ENCODE data around the gene AGO1. TPM values are rescaled to one million over a fixed set of nuclear protein-coding genes. Genes with fewer than 3 reads are reported as not detected.
"Not testable (repeated sequence)": the region's sequence is repeated elsewhere in the genome, so short reads cannot be mapped to it uniquely, and the experiment has no call there.

AGO1 gene
- total RNA-seq, 1 donor from 2014 or later: 9.5 TPM

DNA sequence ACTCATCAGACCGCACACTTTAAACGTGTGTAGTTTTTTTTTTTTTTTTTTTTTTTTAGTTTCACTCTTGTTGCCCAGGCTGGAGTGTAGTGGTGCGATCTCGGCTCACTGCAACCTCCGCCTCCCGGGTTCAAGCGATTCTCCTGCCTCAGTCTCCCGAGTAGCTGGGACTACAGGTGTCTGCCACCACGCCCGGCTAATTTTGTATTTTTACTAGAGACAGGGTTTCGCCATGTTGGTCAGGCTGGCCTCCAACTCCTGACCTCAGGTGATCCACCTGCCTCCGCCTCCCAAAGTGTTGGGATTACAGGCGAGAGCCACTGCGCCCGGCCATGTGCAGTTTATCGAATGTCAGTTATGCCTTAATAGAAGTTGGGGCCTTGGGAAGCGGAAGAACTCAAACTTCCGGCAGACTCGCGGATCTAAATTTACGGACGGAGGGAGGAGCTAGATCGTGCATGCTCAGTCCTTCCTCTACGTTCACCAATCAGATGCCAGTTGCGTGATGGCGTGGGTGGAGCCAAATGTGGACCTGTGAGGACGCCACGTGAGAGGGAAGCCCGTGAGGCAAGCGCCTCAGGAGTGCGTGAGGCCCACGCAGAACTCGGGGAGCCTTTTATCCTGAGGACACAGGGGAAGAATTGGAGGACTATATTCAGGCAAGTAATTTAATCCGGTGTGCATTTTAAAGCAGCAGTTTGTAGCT is 13.6 kb upstream of the AGO1 start:
- DNase-seq: not testable (repeated sequence)

DNA sequence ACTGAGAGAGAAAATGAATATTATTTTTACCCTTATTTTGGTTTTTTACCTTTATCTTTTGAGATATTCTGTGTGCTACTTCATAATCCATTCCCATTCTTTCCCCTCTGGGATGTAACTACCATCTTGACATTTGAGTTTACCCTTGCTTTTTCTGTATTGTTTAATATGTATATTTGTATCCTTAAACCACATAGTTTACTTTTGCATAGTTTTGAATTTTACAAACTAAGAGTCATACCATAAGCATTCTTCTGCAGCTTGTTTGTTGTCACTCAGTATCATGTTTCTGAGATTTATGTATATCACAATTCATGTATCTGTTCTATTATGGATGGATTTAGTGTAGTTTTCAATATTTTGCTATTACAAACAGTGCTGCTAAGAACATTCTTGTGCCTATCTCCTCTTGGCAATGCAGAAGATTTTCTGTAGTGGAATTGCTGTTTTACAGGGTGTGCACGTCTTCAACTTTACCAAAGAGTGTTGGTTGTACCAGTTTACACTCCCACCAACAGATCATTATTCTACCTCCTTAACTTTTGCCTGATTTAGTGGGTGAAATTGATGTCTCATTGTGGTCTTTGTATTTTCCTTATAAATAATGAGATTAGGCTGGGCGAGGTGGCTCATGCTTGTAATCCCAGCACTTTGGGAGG is 12.2 kb upstream of the AGO1 start:
- DNase-seq: no peak

DNA sequence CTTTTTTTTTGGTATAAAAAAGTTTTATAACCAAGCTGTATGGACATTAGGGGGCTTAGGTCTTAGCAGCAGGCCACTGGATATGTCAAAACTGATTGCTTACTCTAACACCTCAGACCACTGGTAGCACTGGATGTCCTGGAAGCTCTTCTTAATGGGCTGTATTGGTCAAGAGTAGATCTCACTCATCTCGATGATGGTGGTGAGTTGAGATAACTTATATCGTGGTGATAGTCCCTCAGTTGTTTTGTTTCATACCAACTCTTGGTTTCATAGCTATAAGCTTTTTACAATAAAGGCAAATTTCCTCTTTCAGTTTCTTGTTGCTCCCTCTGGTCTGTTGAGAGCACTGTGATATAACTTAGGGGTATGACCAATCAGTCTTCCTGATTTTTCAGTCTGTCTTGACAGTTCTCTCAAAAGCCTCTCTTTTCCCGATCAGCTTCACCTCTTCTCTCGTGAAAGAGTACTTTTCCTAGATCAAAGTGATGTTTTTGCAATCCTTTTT is 9.7 kb upstream of the AGO1 start:
- DNase-seq: no peak

DNA sequence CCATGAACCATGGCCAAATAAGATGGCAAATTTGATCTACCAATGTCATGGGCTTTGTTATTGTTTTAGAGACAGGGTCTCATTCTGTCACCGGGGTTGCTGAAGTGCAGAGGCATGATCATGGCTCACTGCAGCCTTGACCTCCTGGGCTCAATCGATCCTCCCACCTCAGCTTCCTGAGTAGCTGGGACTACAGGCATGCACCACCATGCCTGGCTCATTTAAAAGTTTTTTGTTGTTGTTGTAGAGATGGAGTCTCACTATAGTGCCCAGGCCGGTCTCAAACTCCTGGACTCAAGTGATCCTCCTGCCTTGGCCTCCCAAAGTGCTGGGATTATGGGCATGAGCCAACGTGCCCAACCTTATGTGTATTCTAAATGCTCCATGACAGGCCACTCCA is 8.9 kb upstream of the AGO1 start:
- not testable (repeated sequence) for DNase-seq

DNA sequence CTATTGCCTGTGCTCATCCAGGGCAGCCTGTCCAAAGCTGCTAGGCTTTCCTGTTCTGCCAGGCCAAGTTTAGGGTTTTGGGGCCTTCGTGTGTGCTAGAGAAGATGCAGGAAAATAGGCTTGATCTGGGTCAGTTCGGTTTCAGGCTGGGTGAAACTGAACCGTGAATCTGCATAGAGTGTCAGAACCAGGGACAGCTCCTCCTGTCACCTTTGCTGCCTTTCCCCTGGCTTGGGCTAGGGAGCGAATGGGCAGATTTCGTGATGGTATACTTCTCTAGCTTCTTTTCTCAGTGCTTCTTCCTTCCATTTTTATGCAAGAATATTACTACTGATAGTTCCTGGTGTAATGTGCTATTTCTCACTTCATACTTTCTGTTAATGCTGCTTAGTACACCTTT is 6.0 kb upstream of the AGO1 start:
- DNase-seq: no peak

DNA sequence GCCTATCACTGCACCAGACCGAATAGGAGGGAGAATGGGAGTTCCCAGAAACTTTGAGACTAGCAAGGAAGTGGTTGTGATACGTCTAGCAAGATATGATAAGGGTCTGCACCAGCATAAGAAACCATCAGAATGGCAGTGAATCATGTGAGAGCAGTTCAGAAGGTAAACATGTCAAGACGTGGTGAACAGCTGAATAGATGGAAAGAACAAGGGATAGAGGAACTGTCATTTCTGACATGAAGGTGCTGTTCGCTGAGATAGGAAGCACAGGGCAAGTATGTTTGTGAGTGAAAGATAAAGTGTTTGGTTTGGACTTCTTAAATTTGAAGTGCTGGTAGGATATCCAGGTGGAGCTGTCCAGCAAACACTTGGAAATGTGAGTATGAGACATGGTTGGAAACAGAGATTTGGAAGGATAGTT is 1.1 kb upstream of the AGO1 start:
- no peak for DNase-seq

DNA sequence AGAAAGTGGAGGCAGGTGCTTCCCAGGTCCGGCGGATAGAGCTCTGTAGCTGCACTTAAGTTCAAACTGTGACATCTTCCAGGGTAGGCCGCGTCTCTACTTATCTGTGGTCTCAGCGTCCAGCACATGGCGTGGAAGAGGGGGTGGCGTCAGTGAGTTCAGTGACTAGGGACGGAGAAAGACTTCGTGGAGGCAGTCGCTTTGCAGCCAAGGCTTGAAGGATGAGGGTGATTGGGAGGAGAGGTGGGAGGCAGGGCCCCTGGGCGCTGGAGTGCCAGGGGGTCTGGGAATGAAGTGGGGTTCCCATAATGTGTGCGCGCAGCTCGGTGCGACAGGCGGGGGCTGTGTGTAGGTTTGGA is 444 bp upstream of the AGO1 start:
- no peak for DNase-seq

DNA sequence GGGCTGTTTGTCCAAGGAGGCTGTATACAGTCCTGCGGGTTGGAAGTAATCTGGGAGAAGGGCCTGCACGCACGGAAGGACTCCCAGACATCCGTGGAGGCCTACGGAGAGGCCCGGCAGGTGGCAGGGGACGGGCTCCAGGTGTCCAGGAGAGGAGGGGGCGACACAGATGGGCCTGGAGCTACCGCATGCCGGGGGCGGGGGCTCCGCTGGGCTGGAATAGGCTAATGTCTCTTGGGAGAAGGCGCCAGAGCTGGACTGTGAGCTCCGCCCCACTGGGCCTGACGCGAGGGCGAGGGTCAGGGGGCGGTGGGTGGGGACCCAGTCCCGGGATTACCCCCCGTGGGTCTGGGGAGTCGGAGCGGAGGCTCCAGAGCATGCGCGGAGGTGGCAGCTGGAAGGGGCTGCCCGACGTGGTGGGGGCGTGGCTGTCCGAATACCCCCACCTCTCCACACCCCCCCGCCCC is 659 bp downstream of the AGO1 start:
- DNase-seq: no peak

DNA sequence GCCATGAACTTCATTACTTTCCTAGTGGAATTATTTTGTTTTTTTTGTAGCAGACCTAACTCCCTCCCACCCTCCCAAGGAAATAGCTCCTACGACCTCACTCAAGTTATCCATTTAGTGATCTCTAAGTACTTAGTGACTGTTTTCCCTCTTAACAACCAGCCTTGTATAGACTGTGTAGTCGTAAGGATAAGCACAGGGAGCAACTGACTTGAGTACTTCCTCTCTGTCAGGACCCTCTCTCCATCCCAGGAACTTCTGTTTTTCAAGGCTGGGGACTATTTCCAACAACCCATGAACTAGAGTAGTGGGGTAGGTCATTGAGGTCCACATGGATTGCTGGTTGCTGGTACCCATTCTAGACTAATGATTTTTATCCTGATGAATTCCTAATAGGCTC is 1.9 kb downstream of the AGO1 start:
- no peak for DNase-seq

DNA sequence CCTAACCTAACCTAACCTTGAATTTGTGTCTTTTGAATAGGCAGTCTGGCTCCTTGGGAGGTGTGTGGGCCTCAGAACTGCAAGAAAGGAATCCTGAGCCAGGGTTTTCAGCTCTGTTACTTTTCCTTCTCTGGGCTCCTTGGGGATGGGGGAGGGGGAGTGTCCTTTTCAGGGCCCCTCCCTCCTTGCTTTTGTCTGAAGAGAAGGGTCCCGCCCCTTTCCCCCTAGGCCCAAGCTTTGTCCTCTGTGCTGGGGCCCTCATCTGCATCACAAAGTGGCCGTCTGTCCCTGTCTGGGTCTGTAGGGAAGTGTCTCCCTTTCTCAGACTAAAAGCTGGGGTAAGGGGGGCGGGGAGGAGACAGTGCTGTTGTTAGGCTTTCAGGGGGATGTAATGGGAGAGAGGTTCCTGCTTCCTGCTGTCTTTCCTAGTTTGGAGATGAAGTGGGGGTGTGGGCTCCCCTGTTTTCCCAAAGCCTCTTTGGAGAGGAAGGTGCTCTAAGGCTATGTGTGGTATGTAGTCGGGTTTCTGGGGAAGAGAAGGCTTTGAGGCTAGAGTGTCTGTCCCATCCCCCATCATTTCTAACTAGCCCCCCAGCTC is 3.1 kb downstream of the AGO1 start:
- DNase-seq: no peak

DNA sequence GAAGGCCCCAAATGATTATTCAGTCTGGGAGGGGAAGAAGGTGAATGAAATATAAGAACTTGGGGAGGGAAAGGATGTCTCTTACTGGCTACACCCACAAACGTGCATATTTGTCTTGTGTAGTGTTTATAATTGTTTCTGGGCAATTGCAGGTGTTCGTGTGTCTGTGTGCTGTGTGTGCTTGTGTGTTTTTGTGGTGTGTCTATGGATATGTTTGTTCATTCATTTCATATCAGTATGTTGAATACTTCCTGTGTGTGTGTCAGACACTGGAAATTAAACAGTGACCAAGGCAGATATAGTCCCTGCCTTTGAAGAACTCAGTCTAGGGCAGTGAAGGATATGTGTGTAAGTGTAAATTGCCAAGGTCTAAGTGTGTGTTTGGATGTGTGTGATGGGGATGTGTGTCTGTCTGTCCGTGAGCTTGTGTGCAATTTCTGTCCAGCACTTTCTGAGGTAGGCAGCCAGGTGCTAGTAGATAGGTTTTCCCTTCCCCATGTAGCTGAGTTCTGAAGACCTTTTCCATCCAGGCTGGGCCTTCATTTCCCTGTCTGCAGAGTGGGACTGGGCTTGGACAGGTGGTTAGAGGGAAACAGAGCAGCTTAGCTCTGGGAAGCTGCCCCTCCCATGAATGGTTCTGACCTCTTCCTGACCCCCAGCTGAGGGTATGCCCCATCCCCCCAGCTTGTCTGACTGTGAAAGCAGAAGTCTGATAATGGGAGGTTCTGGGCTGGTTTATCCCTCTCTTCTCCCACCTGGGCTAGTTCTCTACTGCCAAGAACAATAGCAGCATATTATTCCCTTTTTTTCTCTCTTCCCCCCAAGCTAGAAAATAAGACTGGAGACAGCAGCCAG is 3.8 kb downstream of the AGO1 start:
- DNase-seq: no peak

DNA sequence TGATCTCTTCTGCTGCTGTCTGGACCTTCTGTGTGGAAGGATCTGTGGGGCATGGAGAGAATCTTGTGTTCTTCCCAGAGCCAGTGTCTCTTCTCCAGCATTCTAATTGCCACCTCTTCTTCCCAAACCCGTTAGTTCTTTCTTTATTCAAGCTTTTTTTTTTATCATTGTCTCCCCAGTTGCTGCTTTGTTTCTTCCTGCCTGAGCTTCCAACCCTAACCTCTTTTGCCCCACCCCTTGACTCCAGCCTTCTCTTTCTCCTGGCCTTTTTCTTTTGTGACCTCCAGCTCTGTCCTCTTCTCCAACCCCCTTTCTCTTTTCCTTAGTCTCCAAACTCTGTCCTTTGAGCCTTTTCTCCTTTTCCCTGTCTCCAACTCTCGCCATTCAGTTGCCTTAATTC is 4.5 kb downstream of the AGO1 start:
- DNase-seq: no peak

DNA sequence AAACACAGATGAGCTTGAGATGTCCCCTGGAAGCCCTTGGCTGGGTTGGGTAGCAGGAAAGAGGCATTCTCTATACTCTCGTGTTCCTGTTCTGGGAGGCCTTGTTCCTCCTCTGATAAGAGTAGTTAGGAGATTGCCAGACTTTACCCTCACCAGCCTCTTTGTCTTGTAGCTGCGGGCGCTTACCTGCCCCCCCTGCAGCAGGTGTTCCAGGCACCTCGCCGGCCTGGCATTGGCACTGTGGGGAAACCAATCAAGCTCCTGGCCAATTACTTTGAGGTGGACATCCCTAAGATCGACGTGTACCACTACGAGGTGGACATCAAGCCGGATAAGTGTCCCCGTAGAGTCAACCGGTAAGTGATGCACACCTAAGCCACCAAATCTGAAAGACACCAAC is 5.2 kb downstream of the AGO1 start:
- no peak for DNase-seq

DNA sequence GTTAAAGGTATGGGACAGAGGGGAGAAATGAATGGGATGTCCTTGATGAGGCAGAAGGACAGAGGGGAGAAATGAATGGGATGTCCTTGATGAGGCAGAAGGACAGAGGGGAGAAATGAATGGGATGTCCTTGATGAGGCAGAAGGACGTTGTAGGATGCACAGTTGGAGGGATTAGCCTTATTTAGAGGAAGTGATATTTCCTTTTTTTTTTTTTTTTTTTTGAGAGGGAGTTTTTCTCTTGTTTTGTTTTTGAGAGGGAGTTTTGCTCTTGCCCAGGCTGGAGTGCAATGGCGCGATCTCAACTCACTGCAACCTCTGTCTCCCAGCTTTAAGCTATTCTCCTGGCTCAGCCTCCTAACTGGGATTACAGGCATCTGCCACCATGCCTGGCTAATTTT is 6.0 kb downstream of the AGO1 start:
- not testable (repeated sequence) for DNase-seq

DNA sequence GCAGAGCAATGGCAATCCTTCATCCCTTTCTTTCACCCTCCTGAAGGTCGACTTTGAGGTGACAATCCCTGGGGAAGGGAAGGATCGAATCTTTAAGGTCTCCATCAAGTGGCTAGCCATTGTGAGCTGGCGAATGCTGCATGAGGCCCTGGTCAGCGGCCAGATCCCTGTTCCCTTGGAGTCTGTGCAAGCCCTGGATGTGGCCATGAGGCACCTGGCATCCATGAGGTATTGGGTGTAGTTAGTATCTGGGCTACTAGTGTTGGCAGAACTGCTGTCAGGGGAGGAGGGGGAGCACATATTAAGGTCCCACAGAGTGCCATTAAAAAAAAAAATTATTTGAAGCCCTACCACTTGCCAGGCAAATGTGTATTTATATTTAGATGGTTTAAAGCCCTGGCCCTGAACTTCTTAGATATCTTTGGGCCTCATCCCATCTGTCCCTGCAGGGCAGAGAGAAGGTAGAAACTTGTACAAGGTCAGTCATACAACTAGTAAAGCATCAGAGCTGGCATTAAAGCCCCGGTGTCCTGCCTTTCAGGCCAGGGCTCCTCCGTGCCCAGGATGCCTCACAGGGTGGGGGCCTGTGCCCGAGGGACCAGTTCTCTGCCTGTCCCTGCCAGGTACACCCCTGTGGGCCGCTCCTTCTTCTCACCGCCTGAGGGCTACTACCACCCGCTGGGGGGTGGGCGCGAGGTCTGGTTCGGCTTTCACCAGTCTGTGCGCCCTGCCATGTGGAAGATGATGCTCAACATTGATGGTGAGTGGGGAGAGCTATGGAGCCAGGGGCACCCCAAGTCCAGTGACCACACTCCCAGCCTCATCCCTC is 10.3 kb downstream of the AGO1 start:
- DNase-seq: no peak

DNA sequence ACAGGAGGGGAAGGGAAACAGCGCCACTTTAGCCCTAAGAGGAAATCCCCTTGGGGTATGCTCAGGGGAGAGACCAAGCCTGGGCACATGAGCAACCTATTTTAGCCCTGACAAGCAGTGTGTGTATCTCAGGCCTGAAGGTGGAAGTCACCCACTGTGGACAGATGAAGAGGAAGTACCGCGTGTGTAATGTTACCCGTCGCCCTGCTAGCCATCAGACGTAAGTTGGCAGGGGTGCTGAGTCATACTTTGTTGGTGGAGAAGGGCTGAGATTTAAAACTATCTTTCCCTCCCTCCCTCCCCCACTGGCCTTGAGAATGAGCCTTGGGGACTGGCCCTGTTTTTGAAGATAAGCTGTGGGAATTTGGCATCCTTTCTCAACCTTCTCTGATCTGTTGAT is 11.2 kb downstream of the AGO1 start:
- no peak for DNase-seq

DNA sequence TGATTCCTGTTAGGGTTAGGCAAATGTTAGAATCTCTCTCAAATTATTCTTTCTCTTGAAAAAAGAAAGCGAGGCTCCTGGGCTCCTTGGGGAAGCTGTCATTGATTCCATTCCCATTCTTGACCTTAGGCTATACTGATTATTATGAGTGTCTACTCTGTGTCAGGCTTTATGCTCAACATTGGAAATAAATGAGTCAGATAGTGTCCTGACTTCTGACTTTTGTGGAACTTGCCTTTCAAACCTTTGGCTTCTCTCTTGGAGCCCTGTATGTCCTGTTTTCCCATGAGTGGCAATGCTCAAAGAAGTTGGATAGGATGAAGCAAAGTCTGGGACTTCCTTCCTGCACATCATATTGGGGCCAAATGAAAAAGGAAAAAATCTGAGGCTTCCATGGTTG is 11.6 kb downstream of the AGO1 start:
- no peak for DNase-seq

DNA sequence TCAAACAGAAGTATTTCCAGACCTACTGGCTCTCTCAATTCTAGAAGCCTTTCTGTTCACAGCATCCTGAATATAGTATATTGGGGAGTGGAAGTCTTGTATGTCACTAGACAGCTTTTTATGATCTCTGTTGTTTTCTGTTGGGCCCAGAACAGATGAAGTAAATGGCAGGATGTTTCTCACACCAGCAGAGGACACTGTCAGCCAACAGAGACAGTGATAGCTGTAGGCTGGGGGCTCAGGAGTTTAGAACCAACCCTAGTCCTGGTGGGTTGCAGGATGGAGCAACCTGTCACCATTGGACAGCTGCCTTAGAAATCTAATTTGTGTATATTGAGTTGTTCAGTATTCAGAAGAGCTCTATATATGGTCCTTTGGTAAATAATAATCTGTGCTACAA is 16.9 kb downstream of the AGO1 start:
- no peak for DNase-seq

DNA sequence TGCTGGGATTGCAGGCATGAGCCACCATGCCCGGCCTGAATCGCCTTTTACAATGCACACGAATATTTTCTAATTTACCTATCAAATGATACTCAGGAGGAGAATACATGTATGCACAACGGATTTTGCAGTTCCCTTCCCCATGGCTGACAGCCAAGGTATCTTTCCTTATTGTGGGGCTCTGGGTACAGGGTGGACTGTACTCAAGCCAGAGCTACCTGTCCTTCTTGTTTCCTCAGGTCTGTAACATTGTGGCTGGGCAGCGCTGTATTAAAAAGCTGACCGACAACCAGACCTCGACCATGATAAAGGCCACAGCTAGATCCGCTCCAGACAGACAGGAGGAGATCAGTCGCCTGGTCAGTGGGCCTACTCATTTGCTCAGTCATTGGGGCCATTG is 18.2 kb downstream of the AGO1 start:
- DNase-seq: no peak

DNA sequence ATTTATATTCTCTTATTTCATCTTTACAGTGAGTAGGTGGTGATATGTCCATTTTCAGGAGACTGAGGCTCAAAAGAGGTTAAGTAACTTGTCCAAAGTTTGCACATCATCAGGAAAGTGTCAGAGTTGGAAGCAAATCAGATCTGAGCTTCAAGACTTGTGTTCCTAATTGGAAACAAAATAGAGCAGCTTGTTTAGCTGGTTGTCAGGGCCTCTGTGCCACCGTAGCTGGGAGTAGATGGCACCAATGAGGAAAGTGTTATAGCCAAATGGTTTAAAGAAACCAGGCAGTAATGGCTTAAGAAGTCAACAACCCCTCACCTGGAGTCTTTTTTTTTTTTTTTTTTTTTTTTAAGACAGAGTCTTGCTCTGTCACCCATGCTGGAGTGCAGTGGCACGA is 19.7 kb downstream of the AGO1 start:
- no peak for DNase-seq

DNA sequence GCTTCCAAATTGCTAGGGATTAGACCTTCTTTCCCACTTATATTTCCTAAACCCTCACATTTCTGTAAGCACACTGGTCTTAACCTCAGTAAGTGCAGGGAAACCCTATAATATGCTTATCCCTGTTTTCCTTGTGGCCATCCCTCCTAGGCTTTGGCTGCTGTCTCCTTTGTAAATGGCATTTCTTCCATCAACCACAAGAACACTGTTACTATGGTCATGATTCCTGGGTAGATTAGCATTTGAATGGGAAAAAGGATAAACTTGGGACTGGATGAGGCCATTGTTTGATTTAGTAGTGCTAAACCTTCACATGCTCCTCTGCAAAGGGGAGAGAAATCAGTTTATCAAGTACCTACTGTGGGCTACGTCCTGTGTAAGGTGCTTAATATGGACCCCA is 31.7 kb downstream of the AGO1 start:
- no peak for DNase-seq

DNA sequence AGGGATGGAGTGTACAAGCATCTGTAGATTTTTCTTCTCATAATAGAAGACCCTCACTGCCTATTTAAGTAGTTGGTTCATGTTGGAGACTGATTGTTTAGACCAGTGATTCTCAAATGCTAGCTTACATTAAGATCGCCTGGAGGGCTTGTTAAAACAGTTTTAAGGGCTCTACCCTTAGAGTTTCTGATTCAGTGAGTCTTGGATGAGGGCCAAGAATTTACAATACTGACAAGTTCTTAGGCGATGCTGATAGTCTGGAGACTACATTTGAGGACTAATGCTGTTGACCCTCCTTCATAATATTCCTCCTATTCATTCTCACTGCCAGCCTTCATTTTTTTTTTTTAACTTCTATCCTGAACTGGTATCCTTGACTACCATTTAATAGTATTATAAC is 32.7 kb downstream of the AGO1 start:
- DNase-seq: no peak

All from skin of body (tissue), 2 donors.